ENCODE data around the gene IQCE.

IQCE gene

DNA sequence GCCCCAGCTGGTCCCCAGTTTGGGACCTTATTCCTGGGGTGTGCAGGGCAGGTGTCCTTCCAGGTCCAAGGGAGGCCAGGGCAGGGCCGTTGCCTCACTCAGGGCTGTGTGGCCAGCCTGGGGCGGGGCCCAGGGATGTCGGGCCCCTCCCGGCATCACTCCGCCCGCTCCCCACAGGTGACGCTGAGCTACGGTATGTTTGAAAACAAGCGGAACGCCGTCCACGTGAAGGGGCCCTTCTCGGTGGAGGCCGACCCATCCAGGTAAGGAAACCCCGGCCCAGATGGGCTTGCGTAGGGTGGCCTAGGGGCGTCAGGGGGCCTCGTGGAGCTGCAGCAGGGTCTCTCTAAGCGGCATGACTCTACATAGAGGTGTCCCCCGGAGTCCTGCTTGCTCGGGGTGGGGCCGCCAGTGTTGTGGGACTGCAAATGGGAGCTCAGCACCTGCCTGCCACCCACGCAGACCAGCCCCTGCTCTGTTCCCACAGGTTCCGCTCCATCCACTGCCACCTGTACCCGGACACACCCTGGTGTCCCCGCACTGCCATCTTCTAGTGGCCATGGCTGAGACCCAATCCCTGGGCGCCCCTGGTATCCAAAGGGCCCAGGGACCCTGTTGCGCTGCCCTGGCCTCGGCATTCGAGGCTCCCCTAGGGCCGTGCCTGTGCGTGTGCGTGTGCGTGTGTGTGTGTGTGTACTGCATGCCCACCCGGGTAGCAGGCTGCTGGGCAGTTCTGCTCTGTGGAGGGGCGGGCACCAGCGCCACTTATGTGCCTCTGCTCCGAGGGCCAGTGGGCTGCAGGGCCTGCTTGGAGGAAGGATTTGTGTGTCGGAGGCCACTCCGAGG, 31.9 kb upstream of the IQCE start:
- whole genome bisulfite sequencing: 95% methylated on average over 40 of the region's 40 CpGs
- no peak overlapping the region for H2BK5ac ChIP-seq (ENCODE audit: low read depth, low read length, poor library complexity, severe bottlenecking)
- no peak for DNase-seq
- no peak overlapping the region for H3K4me2 ChIP-seq (ENCODE audit: low read length, poor library complexity, severe bottlenecking)
- no peak overlapping the region for H4K8ac ChIP-seq (ENCODE audit: low read length)
- peak overlapping the region; percentile 1 to 18 for H2BK12ac ChIP-seq (ENCODE audit: low read length in 2 of 2)
- no peak overlapping the region for H3K23ac ChIP-seq (ENCODE audit: low read length in 2 of 2)
- H3K79me1 ChIP-seq (replicated peaks; ENCODE audit: low read length, poor library complexity, severe bottlenecking): no peaks in the 10 kb centered on the region
- H4K91ac ChIP-seq (ENCODE audit: low read length): peak overlapping the region; percentile 16
- H3K4me3 ChIP-seq (ENCODE audit: insufficient read depth in 1 of 2, low read depth in 1 of 2, low read length in 2 of 2): no peak overlapping the region
- no peak overlapping the region for H2BK120ac ChIP-seq (ENCODE audit: low read depth, low read length)
- peaks cover 85% of the 10 kb centered on the region for H3K4me1 ChIP-seq (ENCODE audit: control insufficient read depth, insufficient read depth, low read depth, low read length)
- no peak overlapping the region for H3K9ac ChIP-seq (ENCODE audit: low read length)
- H3K18ac ChIP-seq (ENCODE audit: low read depth in 1 of 2, low read length in 2 of 2): peak overlapping the region in 1 of 2 experiments; percentile 7
- H3K27me3 ChIP-seq (ENCODE audit: control insufficient read depth in 1 of 2, insufficient read depth in 1 of 2, low read length in 2 of 2): no peaks in the 10 kb centered on the region
- peak overlapping the region; percentile 29 for H3K27ac ChIP-seq (ENCODE audit: low read length, poor library complexity, severe bottlenecking)
- H3K36me3 ChIP-seq (ENCODE audit: control insufficient read depth in 1 of 2, insufficient read depth in 2 of 2, low read depth in 1 of 2, low read length in 2 of 2): peaks cover 0 to 90% of the 10 kb centered on the region in 2 experiments
- peak overlapping the region; percentile 50 for H2AK5ac ChIP-seq (ENCODE audit: low read length, severe bottlenecking)
- no peak overlapping the region for H2BK15ac ChIP-seq (ENCODE audit: low read depth, poor library complexity, severe bottlenecking)
- H2AFZ ChIP-seq (ENCODE audit: low read depth, low read length): no peak overlapping the region
- H3K4ac ChIP-seq (ENCODE audit: low read depth in 1 of 2, low read length in 2 of 2): no peak overlapping the region
- no peaks in the 10 kb centered on the region for H3K9me3 ChIP-seq (ENCODE audit: control insufficient read depth, low read length)
- H3K14ac ChIP-seq (ENCODE audit: low read length in 2 of 2): no peak overlapping the region

DNA sequence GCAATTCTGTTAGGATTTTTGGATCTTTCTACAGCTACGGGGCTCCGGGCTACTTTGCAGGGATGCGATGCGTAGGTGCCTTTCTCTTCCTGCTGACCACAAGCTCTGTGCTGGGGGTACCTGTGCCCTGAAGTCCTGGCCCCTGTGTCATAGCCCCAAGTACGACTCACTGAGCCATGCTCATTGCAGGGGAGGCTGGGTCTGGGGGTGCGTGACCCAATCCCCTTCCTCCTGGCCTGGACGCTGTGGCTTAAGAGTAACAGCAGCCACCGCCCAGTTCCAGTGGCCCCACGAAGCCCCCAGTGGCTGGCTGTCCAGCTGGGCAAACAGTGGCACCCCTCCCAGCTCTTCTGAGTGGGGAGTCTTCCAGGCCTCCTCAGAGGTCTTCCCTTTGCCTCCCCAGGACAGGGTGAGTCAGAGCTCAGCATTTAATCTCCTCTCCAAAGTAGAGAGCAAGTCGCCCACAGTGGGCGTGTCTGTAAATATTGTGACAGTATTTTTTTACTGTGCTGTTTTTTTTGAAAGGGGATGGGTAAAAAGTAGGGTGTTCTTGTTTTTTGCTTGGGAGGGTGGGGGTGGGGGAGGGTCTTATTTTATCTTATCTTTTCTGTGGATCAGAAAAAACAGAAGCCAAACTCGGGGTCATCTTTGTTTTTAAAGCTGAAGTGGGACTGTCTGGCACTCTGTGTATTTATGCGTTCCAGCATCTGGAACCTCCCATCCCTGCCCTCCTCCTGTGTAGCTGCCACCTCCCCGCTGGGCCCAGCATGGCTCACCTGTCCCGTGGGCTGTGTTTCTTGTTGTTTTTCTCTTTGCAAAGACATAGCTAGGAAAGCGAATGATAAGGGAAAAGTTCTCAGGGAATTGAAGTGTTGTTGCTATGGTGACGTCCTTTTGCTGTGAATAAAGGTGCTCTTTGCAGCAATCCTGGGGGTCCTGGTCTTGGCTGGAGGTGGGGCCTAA, 31.0 kb upstream of the IQCE start:
- H3K14ac ChIP-seq (ENCODE audit: low read length in 2 of 2): no peak overlapping the region
- H2BK5ac ChIP-seq (ENCODE audit: low read depth, low read length, poor library complexity, severe bottlenecking): no peak overlapping the region
- peak overlapping the region in 1 of 2 experiments; percentile 100 for H2BK12ac ChIP-seq (ENCODE audit: low read length in 2 of 2)
- peak overlapping the region; percentile 48 for H3K27ac ChIP-seq (ENCODE audit: low read length, poor library complexity, severe bottlenecking)
- H3K18ac ChIP-seq (ENCODE audit: low read depth in 1 of 2, low read length in 2 of 2): peak overlapping the region in 1 of 2 experiments; percentile 94
- peak overlapping the region; percentile 34 for H4K91ac ChIP-seq (ENCODE audit: low read length)
- no peak overlapping the region for H2BK120ac ChIP-seq (ENCODE audit: low read depth, low read length)
- no peaks in the 10 kb centered on the region for H3K27me3 ChIP-seq (ENCODE audit: control insufficient read depth in 1 of 2, insufficient read depth in 1 of 2, low read length in 2 of 2)
- H3K4ac ChIP-seq (ENCODE audit: low read depth in 1 of 2, low read length in 2 of 2): peak overlapping the region in 1 of 2 experiments; percentile 25
- peak overlapping the region; percentile 27 for H2AK5ac ChIP-seq (ENCODE audit: low read length, severe bottlenecking)
- H3K9me3 ChIP-seq (ENCODE audit: control insufficient read depth, low read length): no peaks in the 10 kb centered on the region
- no peak overlapping the region for H2BK15ac ChIP-seq (ENCODE audit: low read depth, poor library complexity, severe bottlenecking)
- DNase-seq: peak; percentile 75
- no peak overlapping the region for H3K4me2 ChIP-seq (ENCODE audit: low read length, poor library complexity, severe bottlenecking)
- peaks cover 0 to 81% of the 10 kb centered on the region in 2 experiments for H3K36me3 ChIP-seq (ENCODE audit: control insufficient read depth in 1 of 2, insufficient read depth in 2 of 2, low read depth in 1 of 2, low read length in 2 of 2)
- no peak overlapping the region for H3K23ac ChIP-seq (ENCODE audit: low read length in 2 of 2)
- 56% methylated on average over 17 of the region's 17 CpGs for WGBS
- H2AFZ ChIP-seq (ENCODE audit: low read depth, low read length): no peak overlapping the region
- peak overlapping the region; percentile 53 for H3K9ac ChIP-seq (ENCODE audit: low read length)
- no peak overlapping the region for H4K8ac ChIP-seq (ENCODE audit: low read length)
- no peak overlapping the region for H3K4me3 ChIP-seq (ENCODE audit: insufficient read depth in 1 of 2, low read depth in 1 of 2, low read length in 2 of 2)
- peaks cover 78% of the 10 kb centered on the region for H3K4me1 ChIP-seq (ENCODE audit: control insufficient read depth, insufficient read depth, low read depth, low read length)
- H3K79me1 ChIP-seq (replicated peaks; ENCODE audit: low read length, poor library complexity, severe bottlenecking): no peaks in the 10 kb centered on the region

DNA sequence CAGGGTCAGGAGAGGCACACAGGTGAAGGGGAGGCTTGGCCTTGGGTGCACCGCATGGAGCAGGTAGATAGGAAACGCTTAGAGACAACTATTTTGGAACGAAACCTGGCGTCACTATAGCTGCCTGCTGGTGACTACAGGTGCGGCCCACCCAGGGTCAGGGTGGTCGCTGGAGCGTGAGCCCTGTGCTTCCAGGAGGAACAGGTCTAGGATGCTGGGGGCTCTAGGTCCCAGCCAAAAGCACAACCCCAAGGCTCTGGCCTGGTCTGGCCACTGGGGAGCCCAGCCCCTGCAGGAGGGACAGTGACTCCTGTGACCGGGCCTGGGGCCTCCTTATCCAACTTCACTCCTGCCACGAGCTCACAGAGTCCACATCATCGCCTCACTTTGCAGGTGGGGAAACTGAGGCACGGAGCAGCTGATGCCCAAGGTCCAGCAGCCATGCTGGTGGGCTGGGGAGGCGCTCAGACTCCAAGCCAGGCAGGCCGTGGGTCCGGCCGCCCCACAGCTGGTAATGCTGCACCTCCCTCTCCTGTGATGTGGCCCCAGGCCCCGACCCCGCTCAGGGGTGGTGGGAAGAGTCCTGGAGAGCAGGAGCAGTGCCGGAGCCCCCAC, 30.2 kb upstream of the IQCE start:
- no peak overlapping the region for H3K23ac ChIP-seq (ENCODE audit: low read length in 2 of 2)
- H3K79me1 ChIP-seq (replicated peaks; ENCODE audit: low read length, poor library complexity, severe bottlenecking): no peaks in the 10 kb centered on the region
- H3K4ac ChIP-seq (ENCODE audit: low read depth in 1 of 2, low read length in 2 of 2): peak overlapping the region; percentile 25 to 71
- H2BK5ac ChIP-seq (ENCODE audit: low read depth, low read length, poor library complexity, severe bottlenecking): no peak overlapping the region
- no peak overlapping the region for H4K91ac ChIP-seq (ENCODE audit: low read length)
- no peaks in the 10 kb centered on the region for H3K27me3 ChIP-seq (ENCODE audit: control insufficient read depth in 1 of 2, insufficient read depth in 1 of 2, low read length in 2 of 2)
- peaks cover 0 to 74% of the 10 kb centered on the region in 2 experiments for H3K36me3 ChIP-seq (ENCODE audit: control insufficient read depth in 1 of 2, insufficient read depth in 2 of 2, low read depth in 1 of 2, low read length in 2 of 2)
- H3K9me3 ChIP-seq (ENCODE audit: control insufficient read depth, low read length): no peaks in the 10 kb centered on the region
- no peak overlapping the region for H4K8ac ChIP-seq (ENCODE audit: low read length)
- peak overlapping the region; percentile 53 for H3K9ac ChIP-seq (ENCODE audit: low read length)
- no peak overlapping the region for H2AFZ ChIP-seq (ENCODE audit: low read depth, low read length)
- H2BK120ac ChIP-seq (ENCODE audit: low read depth, low read length): no peak overlapping the region
- H3K27ac ChIP-seq (ENCODE audit: low read length, poor library complexity, severe bottlenecking): peak overlapping the region; percentile 76
- H3K14ac ChIP-seq (ENCODE audit: low read length in 2 of 2): peak overlapping the region in 1 of 2 experiments; percentile 88
- peak overlapping the region in 1 of 2 experiments; percentile 94 for H3K18ac ChIP-seq (ENCODE audit: low read depth in 1 of 2, low read length in 2 of 2)
- H2BK15ac ChIP-seq (ENCODE audit: low read depth, poor library complexity, severe bottlenecking): no peak overlapping the region
- no peak overlapping the region for H3K4me3 ChIP-seq (ENCODE audit: insufficient read depth in 1 of 2, low read depth in 1 of 2, low read length in 2 of 2)
- H2AK5ac ChIP-seq (ENCODE audit: low read length, severe bottlenecking): peak overlapping the region; percentile 27
- no peak overlapping the region for H3K4me2 ChIP-seq (ENCODE audit: low read length, poor library complexity, severe bottlenecking)
- WGBS: 91% methylated on average over 18 of the region's 18 CpGs
- peak overlapping the region in 1 of 2 experiments; percentile 100 for H2BK12ac ChIP-seq (ENCODE audit: low read length in 2 of 2)
- no peak for DNase-seq
- H3K4me1 ChIP-seq (ENCODE audit: control insufficient read depth, insufficient read depth, low read depth, low read length): peaks cover 72% of the 10 kb centered on the region
